SKM-1 treated with dmso at 0.1 percent for 144 hours (cell line): Measurements from ENCODE around the gene CRNKL1.

Source experiments
- DNase-seq: peaks from one replicate; lab custom pipeline; 2025; ENCODE audit not compliant: unreplicated experiment; lab: John Stamatoyannopoulos, UW

Gene CRNKL1

GRCh38 chr20:20052074-20052970 lies at the start of gene CRNKL1, which contains the start of gene CFAP61:
Gene CRNKL1, minus strand, starts transcription at chr20:20052466. Its CDS starts 124 bp downstream, at chr20:20052342.
Gene CFAP61, plus strand, starts transcription at chr20:20052532. Its CDS starts 4,122 bp downstream, at chr20:20056654.
- peak; percentile 91 for DNase-seq

GRCh38 chr20:20100881-20101280 lies 48.6 kb upstream of the CRNKL1 start:
- no peak for DNase-seq

DNA sequence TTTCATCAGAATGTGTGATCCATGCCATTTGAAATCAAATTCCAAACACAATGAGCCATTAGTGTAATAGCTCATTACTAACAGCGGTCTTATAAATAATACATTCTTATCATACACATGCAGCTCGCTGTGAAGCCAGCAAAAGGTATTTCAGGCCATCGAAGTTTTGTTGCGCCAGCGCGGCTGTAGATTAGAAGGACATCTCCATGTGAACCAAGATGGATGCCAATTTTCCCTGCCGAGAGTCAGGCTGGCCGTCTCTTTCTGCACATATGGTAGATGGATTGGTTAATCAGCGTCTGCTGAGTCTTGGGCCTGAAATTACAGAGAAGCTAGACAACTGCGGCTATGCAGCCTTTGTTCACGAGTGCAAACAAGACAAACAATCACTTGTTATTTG lies 44.2 kb upstream of the CRNKL1 start:
- no peak for DNase-seq

GRCh38 chr20:20095114-20095872 lies 43.0 kb upstream of the CRNKL1 start:
- no peak for DNase-seq

- DNase-seq: no peak
These were observed 42.1 kb upstream of the CRNKL1 start for GRCh38 chr20:20094410-20094809.

DNA sequence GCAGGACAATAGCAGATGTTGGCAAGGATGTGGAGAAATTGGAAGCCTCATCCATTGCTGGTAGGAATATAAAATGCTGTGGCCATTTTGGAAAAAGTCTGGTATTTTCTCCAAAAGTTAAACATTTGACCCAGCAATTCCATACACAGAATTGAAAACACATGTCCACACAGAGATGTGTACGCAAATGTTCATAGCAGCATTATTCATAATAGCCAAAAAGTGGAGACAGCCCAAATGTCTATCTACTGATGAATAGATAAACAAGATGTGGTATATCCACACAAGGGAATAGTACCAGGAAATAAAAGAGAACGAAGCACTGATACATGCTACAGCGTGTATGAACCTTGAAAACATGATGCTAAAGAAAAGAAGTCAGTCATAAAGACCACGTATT lies 40.6 kb upstream of the CRNKL1 start:
- DNase-seq: no peak

- DNase-seq: no peak
These were observed 37.7 kb upstream of the CRNKL1 start for GRCh38 chr20:20089939-20090338.

DNA sequence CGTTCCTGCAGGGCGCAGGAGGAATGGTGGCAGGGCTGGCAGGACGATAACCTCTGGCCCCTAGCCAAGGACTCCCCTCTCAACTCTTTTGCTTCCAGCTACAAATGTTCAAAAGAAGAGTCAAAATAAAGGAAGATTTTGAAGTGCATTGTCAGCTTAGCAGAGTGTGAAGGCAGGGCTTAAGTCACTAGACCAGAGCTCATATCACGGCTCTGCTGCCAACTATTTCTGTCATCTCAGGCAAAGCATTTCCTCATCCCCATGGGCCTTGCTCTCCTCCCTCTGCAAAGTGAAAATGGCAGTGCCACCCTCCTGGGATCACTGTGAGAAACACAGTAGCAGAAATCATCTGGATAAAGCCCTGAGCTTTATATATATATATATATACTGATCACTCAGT lies 36.8 kb upstream of the CRNKL1 start:
- DNase-seq: no peak

- no peak for DNase-seq
These were observed 33.5 kb upstream of the CRNKL1 start for GRCh38 chr20:20085812-20086211.

DNA sequence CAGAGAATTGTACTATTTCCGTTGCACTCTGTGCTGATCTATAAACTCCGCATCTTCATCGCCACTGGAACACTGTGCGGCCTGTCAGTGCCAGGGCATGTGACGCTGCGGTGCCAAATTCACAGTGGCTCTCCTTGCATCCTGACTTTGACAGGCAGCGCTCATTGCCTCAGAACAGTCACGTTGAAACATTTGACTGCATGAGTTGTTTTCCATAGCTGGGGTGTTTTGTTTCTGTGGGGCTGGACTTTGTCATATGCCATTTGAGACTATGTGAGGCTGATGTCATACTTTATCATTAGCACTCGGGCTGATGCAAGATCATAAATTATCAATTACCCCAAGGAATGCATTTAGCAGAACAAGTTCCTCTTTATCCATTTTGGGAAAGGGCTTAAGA lies 32.8 kb upstream of the CRNKL1 start:
- DNase-seq: no peak

- no peak for DNase-seq
These were observed 32.1 kb upstream of the CRNKL1 start for GRCh38 chr20:20084296-20084752.

DNA sequence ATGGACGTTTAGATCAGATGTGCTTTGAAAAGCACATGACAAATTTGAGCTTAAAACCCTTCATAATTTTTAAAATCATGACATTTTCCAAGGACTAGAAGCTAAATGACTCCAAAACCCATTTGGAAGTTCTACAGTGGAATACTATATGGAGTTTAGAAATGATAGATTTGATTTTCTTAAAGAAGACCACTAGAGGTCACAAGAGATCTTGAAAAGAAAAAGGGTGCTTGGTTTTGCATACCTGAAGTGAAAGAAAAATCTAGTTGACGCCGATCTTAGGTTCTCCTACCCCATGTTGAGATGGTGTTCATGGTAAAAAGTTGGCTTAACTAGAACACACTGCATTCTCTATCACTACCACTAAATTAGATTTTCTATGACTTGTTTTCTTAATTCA lies 31.5 kb upstream of the CRNKL1 start:
- DNase-seq: peak; percentile 63

GRCh38 chr20:20079102-20079784 lies 27.0 kb upstream of the CRNKL1 start:
- no peak for DNase-seq

GRCh38 chr20:20078041-20078440 lies 25.8 kb upstream of the CRNKL1 start:
- DNase-seq: no peak

- no peak for DNase-seq
These were observed 24.2 kb upstream of the CRNKL1 start for GRCh38 chr20:20076297-20077065.

DNA sequence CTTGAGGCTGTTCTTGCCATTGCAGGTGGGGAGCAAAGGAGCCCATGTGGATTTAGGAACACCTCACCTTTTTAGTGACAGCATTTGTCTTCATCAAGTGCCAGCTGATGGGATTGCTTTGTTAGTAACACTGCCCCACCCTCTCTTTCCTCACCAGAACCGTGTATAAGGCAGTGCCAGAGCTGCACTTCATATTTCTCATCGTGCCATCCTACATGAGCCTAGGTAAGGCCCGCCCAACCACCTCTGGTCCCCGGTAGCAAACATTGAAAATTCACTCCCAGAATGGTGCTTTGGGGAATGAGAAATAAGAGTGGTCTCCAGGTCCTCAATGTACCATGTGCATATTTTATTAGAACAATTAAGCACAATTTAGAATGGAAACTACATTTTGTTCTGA lies 22.8 kb upstream of the CRNKL1 start:
- no peak for DNase-seq

DNA sequence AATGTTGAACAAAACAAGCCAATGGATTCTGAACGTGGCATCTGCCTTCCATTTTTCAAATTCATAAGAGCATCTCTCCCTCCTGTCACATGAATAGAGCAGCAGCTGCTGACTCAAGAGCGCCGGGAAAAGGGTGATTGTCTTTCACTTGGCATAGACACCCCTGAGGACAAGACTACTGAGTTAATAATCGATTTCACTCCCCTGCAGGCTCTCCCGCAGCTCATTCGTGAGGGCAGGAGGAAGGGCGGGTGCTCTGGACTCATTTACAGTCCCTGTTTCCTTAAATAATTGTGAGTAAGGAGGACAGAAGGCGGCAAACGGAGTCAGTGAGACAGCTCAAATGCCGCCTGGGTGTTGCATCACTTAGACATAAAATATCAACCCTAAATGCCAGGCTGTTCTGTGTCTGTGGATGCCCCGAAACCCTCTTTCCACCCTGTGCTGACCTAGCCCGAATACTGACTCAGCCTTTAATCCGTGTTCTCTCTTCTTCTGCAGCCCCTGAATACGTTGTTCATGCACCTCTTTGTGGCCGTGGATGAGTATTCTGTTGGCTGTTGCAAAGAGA lies 21.6 kb upstream of the CRNKL1 start:
- no peak for DNase-seq

- DNase-seq: no peak
These were observed 18.8 kb upstream of the CRNKL1 start for GRCh38 chr20:20070871-20071726.

- no peak for DNase-seq
These were observed 13.1 kb upstream of the CRNKL1 start for GRCh38 chr20:20065361-20065760.
